ENCODE results near the gene UTS2B.

- TF ChIP-seq CTCF (IDR thresholded peaks at IDR 0.05) (no peak), POLR2A (IDR thresholded peaks at IDR 0.05) (no peak)
Measured at GRCh38 chr3:191301782-191302411, 28.4 kb downstream of the UTS2B start.
